H1 (cell line): ENCODE data around the gene ID2. TPM values are rescaled to one million over a fixed set of nuclear protein-coding genes. Genes with fewer than 3 reads are reported as not detected.

Experiments
- CTCF ChIA-PET: fragments of 300-600 bp; sonication (Branson Sonifier 250); formaldehyde crosslinking; loops from one replicate; lab custom pipeline; 2021; ENCODE audit not compliant: partially characterized antibody; lab: Charles Lee
- POLR2A ChIA-PET: fragments of 300-600 bp; sonication (Branson Sonifier 250); formaldehyde crosslinking; loops from one replicate; lab custom pipeline; 2021; ENCODE audit warnings: inconsistent platforms; ENCODE audit not compliant: partially characterized antibody; lab: Charles Lee
- DNase-seq, 2 experiments: peaks; one replicate each; pipeline versions ENCODE4 v3.0.0 to v3.0.0-alpha.2; 2010 to 2022; ENCODE audit warnings: low spot score in 2 of 2, low read depth in 1 of 2, mixed read lengths in 1 of 2
- FAIRE-seq: peaks from 2 replicates; lab custom pipeline; 2011; peaks lifted over from hg19 to GRCh38; lab: Jason Lieb, UNC
- H2AFZ ChIP-seq: 2 replicates; pipeline ENCODE4 v1.8.1; 2012; ENCODE audit warnings: low read length, inconsistent platforms
- H2AK5ac ChIP-seq: 2 replicates; pipeline ENCODE4 v1.6.1; 2013; ENCODE audit warnings: low read depth, low read length
- H2BK120ac ChIP-seq: replicated peaks from 2 replicates; pipeline ENCODE3; 2013; ENCODE audit warnings: low read depth, low read length, inconsistent platforms
- H2BK12ac ChIP-seq: 2 replicates; pipeline ENCODE4 v1.6.1; 2013; ENCODE audit warnings: low read depth, low read length
- H2BK15ac ChIP-seq: 2 replicates; pipeline ENCODE4 v1.6.1; 2013; ENCODE audit warnings: low read length
- H2BK20ac ChIP-seq: 2 replicates; pipeline ENCODE4 v1.6.1; 2013; ENCODE audit warnings: low read length
- H2BK5ac ChIP-seq: 2 replicates; pipeline ENCODE4 v1.6.1; 2013; ENCODE audit warnings: low read depth, low read length
- H3K14ac ChIP-seq: 2 replicates; pipeline ENCODE4 v1.6.1; 2013; ENCODE audit warnings: inconsistent platforms; ENCODE audit not compliant: insufficient read length
- H3K18ac ChIP-seq: 2 replicates; pipeline ENCODE4 v1.6.1; 2013; ENCODE audit warnings: low read length; ENCODE audit errors: extremely low read depth
- H3K23ac ChIP-seq: 2 replicates; pipeline ENCODE4 v1.6.1; 2013; ENCODE audit warnings: inconsistent platforms; ENCODE audit not compliant: insufficient read length
- H3K23me2 ChIP-seq: 2 replicates; pipeline ENCODE4 v1.6.1; 2013; ENCODE audit warnings: low read depth, low read length
- H3K27ac ChIP-seq: 2 replicates; pipeline ENCODE4 v1.6.1; 2011; ENCODE audit warnings: low read depth, low read length, inconsistent platforms
- H3K27me3 ChIP-seq, 4 experiments: replicated peaks in 1 of 4; 1 replicate in 1 of 4; 2 replicates in 3 of 4; pipeline versions ENCODE4 v1.6.1 to v1.8.1; 2011 to 2013; ENCODE audit warnings: low read length in 3 of 4, mild to moderate bottlenecking in 3 of 4, inconsistent platforms in 2 of 4, mixed read lengths in 2 of 4, moderate library complexity in 1 of 4; ENCODE audit not compliant: control insufficient read depth in 3 of 4, insufficient read depth in 3 of 4; ENCODE audit errors: extremely low read depth in 1 of 4
- H3K36me3 ChIP-seq, 4 experiments: 2 replicates each; pipeline versions ENCODE4 v1.6.1 to v1.8.1; 2011 to 2013; ENCODE audit warnings: mild to moderate bottlenecking in 4 of 4, low read length in 3 of 4, moderate library complexity in 2 of 4, control low read depth in 1 of 4, inconsistent platforms in 1 of 4; ENCODE audit not compliant: insufficient read depth in 4 of 4, control insufficient read depth in 2 of 4
- H3K4ac ChIP-seq: replicated peaks from 2 replicates; pipeline ENCODE3; 2013; ENCODE audit warnings: low read length, low read depth, mixed read lengths, inconsistent platforms; ENCODE audit not compliant: insufficient read length
- H3K4me1 ChIP-seq, 4 experiments: replicated peaks in 1 of 4; 1 replicate in 1 of 4; 2 replicates in 3 of 4; pipeline versions ENCODE4 v1.6.1 to v1.8.1; 2011 to 2013; ENCODE audit warnings: low read length in 3 of 4, inconsistent platforms in 2 of 4, mixed read lengths in 1 of 4; ENCODE audit not compliant: insufficient read depth in 4 of 4, control insufficient read depth in 3 of 4
- H3K4me2 ChIP-seq, 2 experiments: 2 replicates each; pipeline versions ENCODE4 v1.6.1 to v1.8.1; 2011 to 2013; ENCODE audit warnings: low read depth in 2 of 2, low read length in 2 of 2, control low read depth in 1 of 2, inconsistent platforms in 1 of 2, mild to moderate bottlenecking in 1 of 2; ENCODE audit not compliant: insufficient read depth in 1 of 2
- H3K4me3 ChIP-seq, 4 experiments: fragments of 200-600, 300-600 bp in 1 of 4; sonication (generic), shearing (Covaris generic), sonication (Bioruptor Twin) in 1 of 4; 2 replicates each; pipeline versions ENCODE4 v1.5.1 to v1.8.1; 2011 to 2016; ENCODE audit warnings: low read length in 4 of 4, low read depth in 3 of 4, control low read depth in 2 of 4, inconsistent platforms in 2 of 4, mild to moderate bottlenecking in 2 of 4, mixed read lengths in 1 of 4, moderate library complexity in 1 of 4; ENCODE audit not compliant: insufficient read depth in 2 of 4; ENCODE audit errors: extremely low read depth in 1 of 4
- H3K56ac ChIP-seq: replicated peaks from 2 replicates; pipeline ENCODE3; 2013; ENCODE audit warnings: low read depth, mild to moderate bottlenecking, mixed read lengths, low read length, inconsistent platforms; ENCODE audit not compliant: insufficient read length
- H3K79me1 ChIP-seq: 2 replicates; pipeline ENCODE4 v1.6.1; 2013; ENCODE audit warnings: low read depth, low read length, control low read depth
- H3K79me2 ChIP-seq, 2 experiments: 2 replicates each; pipeline versions ENCODE4 v1.6.1 to v1.8.1; 2012 to 2013; ENCODE audit warnings: low read length in 2 of 2, mild to moderate bottlenecking in 2 of 2, inconsistent platforms in 1 of 2; ENCODE audit not compliant: insufficient read depth in 2 of 2, control insufficient read depth in 1 of 2
- H3K9ac ChIP-seq, 4 experiments: replicated peaks in 1 of 4; 1 replicate in 1 of 4; 2 replicates in 3 of 4; pipeline versions ENCODE4 v1.6.1 to v1.8.1; 2011 to 2013; ENCODE audit warnings: low read depth in 3 of 4, low read length in 3 of 4, control low read depth in 2 of 4, mild to moderate bottlenecking in 2 of 4, moderate library complexity in 2 of 4, inconsistent platforms in 1 of 4; ENCODE audit errors: extremely low read depth in 1 of 4
- H3K9me3 ChIP-seq, 2 experiments: 2 replicates each; pipeline versions ENCODE4 v1.6.1 to v1.8.1; 2012 to 2013; ENCODE audit warnings: mild to moderate bottlenecking in 2 of 2, moderate library complexity in 2 of 2, control low read depth in 1 of 2, inconsistent platforms in 1 of 2, low read depth in 1 of 2, low read length in 1 of 2, mixed read lengths in 1 of 2; ENCODE audit not compliant: insufficient read depth in 2 of 2
- H4K20me1 ChIP-seq, 2 experiments: replicated peaks in 1 of 2; 2 replicates each; pipeline versions ENCODE3 to v1.8.1; 2011 to 2013; ENCODE audit warnings: inconsistent platforms in 2 of 2, low read length in 2 of 2, mild to moderate bottlenecking in 1 of 2; ENCODE audit not compliant: insufficient read depth in 2 of 2, control insufficient read depth in 1 of 2
- H4K5ac ChIP-seq: 2 replicates; pipeline ENCODE4 v1.6.1; 2013; ENCODE audit warnings: low read length, low read depth, mixed read lengths, inconsistent platforms; ENCODE audit not compliant: insufficient read length
- H4K8ac ChIP-seq: 2 replicates; pipeline ENCODE4 v1.8.0; 2013; ENCODE audit warnings: mild to moderate bottlenecking, moderate library complexity, low read length, inconsistent platforms; ENCODE audit not compliant: insufficient read depth; ENCODE audit errors: extremely low read depth
- H4K91ac ChIP-seq: replicated peaks from 2 replicates; pipeline ENCODE3; 2013; ENCODE audit warnings: low read length, mixed read lengths, inconsistent platforms; ENCODE audit not compliant: insufficient read length
- EZH2 ChIP-seq: fragments of 200-600 bp; sonication (generic); IDR thresholded peaks from 2 replicates; pipeline ENCODE4 v1.7.1; 2012; ENCODE audit warnings: low read depth, mild to moderate bottlenecking, moderate library complexity, low read length, inconsistent platforms; ENCODE audit not compliant: severe bottlenecking
- HDAC6 ChIP-seq: IDR thresholded peaks from one replicate; pipeline ENCODE4 v1.7.1; 2012; ENCODE audit warnings: low read depth, mild to moderate bottlenecking, inconsistent platforms, low read length, moderate library complexity
- SIRT6 ChIP-seq: IDR thresholded peaks from one replicate; pipeline ENCODE4 v1.7.1; 2012; ENCODE audit warnings: low read length, inconsistent platforms
- SUZ12 ChIP-seq: fragments of 200-600 bp; sonication (generic); IDR thresholded peaks from 2 replicates; pipeline ENCODE4 v1.6.1; 2012; ENCODE audit warnings: mild to moderate bottlenecking, inconsistent platforms, low read length, moderate library complexity, mixed read lengths
- WGBS, 2 experiments: shearing (Covaris generic) in 1 of 2; methylation state at CpG; one replicate each; pipeline versions ENCODE4 v1.1.6 to v1.1.7; 2013 to 2015; ENCODE audit warnings: low lambda C conversion rate in 2 of 2, mixed read lengths in 2 of 2, inconsistent platforms in 1 of 2, low coverage in 1 of 2, missing lambda C conversion rate in 1 of 2; ENCODE audit not compliant: insufficient replicate concordance in 2 of 2, insufficient coverage in 1 of 2, insufficient read length in 1 of 2; ENCODE audit errors: extremely low coverage in 1 of 2, missing lambda C conversion rate in 1 of 2; 5-methylcytosine and 5-hydroxymethylcytosine counted together
- polyA plus RNA-seq, 7 experiments: library from polyadenylated mRNA; depleted of rRNA in 3 of 7; stranded (reverse) in 5 of 7; unstranded in 2 of 7; fragments of >200 nt in 5 of 7; fragments of 200-250 nt in 2 of 7; gene quantifications; 1 replicate in 5 of 7; 2 replicates in 1 of 7; 4 replicates in 1 of 7; pipeline versions ENCODE4 v1.2.1 to v1.2.3, GENCODE V29; 2011 to 2013; ENCODE audit warnings: missing spikeins in 2 of 7, mixed read lengths in 2 of 7
- total RNA-seq: library from RNA; stranded (reverse); fragmentation: NEBNext Ultra II Directional; extraction: Animal tissue kit (Norgen Biotek cat#: 25700); gene quantifications from 2 replicates; pipeline ENCODE4 v1.2.1, GENCODE V29; 2021

ID2 gene
- total and polyA plus RNA-seq, 2 of the 8 experiments (the other 6 are each of a cell fraction or from before 2014, with no cell fraction given) = 36.7 to 214 TPM

DNA sequence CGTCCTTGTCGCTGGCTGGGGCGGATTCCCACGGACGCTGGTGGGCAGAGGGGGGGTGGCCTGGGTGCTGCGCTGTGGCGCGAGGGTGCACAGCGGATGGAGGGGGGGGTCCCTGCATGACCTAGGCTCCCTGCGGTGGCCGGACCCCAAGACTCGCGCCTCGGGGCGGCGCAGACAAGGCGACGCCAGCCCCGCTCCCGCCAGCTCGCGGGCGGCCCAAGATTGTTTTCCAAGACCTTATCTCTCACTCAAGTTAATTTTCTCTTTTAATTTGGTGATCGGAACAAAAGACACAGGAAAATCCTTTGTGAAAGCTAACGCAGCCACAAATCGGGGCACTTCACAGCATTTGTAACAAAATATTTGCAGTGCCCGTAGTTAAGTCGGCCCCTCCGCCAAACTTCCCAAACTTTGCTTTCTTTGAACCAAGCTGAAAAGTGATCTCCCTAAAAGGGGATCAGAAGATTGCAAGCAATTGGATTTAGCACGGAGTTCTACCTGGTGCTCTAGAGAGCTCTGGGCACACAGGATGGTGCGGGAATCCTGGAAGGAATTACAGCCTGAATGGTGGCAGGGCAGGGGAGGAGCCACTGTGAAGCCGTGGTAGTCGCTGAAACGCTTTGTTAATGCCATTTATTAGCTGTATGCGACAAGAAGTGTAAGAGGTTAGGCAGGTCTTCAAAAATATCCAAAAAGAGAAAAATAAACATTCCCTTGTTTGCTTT lies 4.8 kb upstream of the ID2 start:
- peak overlapping the region; percentile 9 to 93 (median 59); a peak in 4 of 7 replicates for H3K9ac ChIP-seq
- peak overlapping the region; percentile 40 for H2BK120ac ChIP-seq
- DNase-seq = no peak
- H3K9me3 ChIP-seq = peaks cover 8 to 9% of the 10 kb centered on the region in 2 experiments
- peaks cover 0 to 1% of the 10 kb centered on the region in 2 experiments for H4K20me1 ChIP-seq
- H4K91ac ChIP-seq = peak overlapping the region; percentile 67
- no peak for FAIRE-seq
- 5% methylated on average over 26 of the region's 35 CpGs; no CpG with 5 or more reads in 1 of the 2 experiments for WGBS, 2 experiments
- no peak overlapping the region for H3K27ac ChIP-seq
- H4K8ac ChIP-seq = peak overlapping the region; percentile 92
- H3K27me3 ChIP-seq = peaks cover 11 to 43% (median 40%) of the 10 kb centered on the region in 4 experiments
- peaks cover 0 to 1% of the 10 kb centered on the region in 2 experiments; a peak in 2 of 4 replicates for H3K79me2 ChIP-seq
- no peaks in the 10 kb centered on the region for H3K79me1 ChIP-seq
- peaks cover 7 to 40% (median 20%) of the 10 kb centered on the region in 4 experiments for H3K4me1 ChIP-seq
- TF ChIP-seq SIRT6 (no peak), EZH2 (peak; percentile 75), HDAC6 (no peak), SUZ12 (peak; percentile 69)
- H2BK15ac ChIP-seq = 0 out of 2 replicates have a peak overlapping the region, but pooled peaks have one; percentile 88
- H2BK20ac ChIP-seq = no peak overlapping the region
- no peak overlapping the region for H4K5ac ChIP-seq
- 0 out of 2 replicates have a peak overlapping the region, but pooled peaks have one; percentile 35 for H2AFZ ChIP-seq
- H3K36me3 ChIP-seq = peaks cover 0 to 2% (median 0%) of the 10 kb centered on the region in 4 experiments; a peak in 1 of 8 replicates
- H2AK5ac ChIP-seq = peak overlapping the region; percentile 91; the same call in 1 of the 2 replicates
- ChIA-PET POLR2A (interaction anchor here (0.8 to 2.2 kb wide), 7 partner anchors 12 to 156 kb away, joined by 3 to 6 read pairs (median 4); no protein-coding TSS in a partner anchor), CTCF (interaction anchor here (0.9 to 1.5 kb wide), 3 partner anchors 36 to 137 kb away, joined by 3 read pairs; no protein-coding TSS in a partner anchor)
- peak overlapping the region; percentile 98 for H2BK12ac ChIP-seq
- no peak overlapping the region for H3K4ac ChIP-seq
- H3K4me2 ChIP-seq = peak overlapping the region; percentile 93 to 97
- H3K4me3 ChIP-seq = peak overlapping the region; percentile 42 to 64 (median 53)
- H2BK5ac ChIP-seq = peak overlapping the region; percentile 52; the same call in 1 of the 2 replicates
- no peak overlapping the region for H3K23ac ChIP-seq
- H3K56ac ChIP-seq = no peak overlapping the region
- no peak overlapping the region for H3K14ac ChIP-seq
- H3K18ac ChIP-seq = peak overlapping the region; percentile 75
- H3K23me2 ChIP-seq = peaks cover 32% of the 10 kb centered on the region
